Measurements from ENCODE around the gene R3HDM1. TPM values are rescaled to one million over a fixed set of nuclear protein-coding genes. Genes with fewer than 3 reads are reported as not detected.
"Not testable (repeated sequence)": the region's sequence is repeated elsewhere in the genome, so short reads cannot be mapped to it uniquely, and the experiment has no call there.

R3HDM1 gene
- 25.0 TPM for total RNA-seq

DNA sequence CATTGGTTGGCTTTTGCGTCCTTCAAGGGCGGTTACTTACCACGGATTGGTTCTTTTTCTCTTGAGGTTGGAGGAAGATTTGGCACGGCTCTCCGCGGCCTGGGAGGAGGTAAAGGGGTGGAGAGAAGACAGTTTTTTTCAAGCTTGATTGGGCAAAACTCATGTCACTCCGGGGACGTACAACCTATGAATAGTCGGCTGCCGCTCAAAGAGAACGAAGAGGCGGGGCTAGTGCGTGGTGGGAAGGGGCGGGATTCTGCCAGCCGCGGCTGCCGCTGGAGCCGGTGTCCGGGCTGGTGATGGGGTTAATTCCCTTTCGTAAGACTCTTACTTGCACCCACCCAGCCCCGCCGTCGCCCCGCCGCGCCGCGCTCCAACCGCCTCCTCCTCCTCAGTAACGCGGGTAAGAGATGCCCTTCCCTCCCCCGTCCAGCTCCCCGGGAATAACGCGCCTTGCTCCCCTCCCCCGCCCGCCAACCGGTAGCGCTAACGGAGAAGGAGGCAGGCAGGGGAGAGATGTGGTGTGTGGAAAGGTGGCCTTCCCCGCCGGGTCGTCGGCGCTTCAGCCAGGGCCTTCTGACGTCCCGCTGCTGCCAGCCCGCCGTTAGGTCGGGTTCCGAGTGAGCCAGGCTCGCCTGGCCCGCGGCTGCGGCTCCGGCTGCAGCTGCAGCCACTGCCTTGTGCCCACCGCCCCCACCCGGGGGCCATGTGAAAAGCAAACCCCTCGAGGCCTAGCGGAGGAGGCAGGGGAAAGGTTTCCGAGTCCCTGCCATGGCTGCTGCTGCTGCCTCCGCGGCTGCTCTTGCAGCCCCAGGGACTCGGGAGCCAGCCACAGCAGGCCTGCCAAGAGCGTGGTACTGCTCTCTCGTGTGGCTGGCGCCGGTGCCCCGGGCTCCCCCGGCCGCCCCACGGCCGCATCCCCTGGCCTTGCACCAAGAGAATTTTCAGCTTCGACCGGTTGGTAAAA is at the start of gene R3HDM1:
Gene R3HDM1 (plus strand): TSS at position 254 of the 967 bp plus-strand sequence. CDS start 73,362 bp downstream, outside the sequence.
- peak; percentile 99 for DNase-seq (ENCODE audit: low spot score)

DNA sequence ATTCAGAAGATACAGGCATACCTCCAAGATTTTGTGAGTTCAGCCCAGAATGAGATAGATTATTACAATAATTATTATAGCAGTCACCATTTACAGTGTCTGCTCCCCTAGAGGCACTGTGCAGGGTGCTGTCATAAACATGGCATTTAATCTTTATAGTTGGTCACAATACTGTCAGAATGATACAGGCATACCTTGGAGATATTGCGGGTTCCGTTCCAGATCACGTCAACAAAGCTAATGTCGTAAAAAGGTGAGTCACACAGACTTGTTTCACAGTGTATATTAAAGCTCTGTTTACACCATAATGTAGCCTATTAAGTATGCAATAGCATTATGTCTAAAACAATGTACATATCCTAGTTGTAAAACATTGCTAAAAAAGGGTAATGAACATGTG is 45.8 kb upstream of the R3HDM1 start:
- no peak for DNase-seq (ENCODE audit: low spot score)

DNA sequence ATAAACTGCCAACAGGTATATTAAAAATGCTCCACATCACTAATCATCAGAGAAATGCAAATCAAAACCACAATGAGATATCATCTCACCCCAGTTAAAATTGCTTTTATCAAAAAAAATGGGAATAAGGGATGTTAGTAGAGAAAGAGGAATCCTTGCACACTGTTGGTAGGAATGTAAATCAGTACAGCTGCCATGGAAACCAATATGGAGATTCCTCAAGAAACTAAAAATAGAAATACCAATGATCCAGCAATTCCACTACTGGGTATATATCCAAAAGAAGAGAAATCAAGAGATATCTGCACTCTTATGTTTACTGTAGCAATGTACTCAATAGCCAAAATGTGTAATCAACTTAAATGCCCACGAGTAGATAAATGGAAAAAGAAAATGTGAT is 40.9 kb upstream of the R3HDM1 start:
- DNase-seq (ENCODE audit: low spot score): no peak

DNA sequence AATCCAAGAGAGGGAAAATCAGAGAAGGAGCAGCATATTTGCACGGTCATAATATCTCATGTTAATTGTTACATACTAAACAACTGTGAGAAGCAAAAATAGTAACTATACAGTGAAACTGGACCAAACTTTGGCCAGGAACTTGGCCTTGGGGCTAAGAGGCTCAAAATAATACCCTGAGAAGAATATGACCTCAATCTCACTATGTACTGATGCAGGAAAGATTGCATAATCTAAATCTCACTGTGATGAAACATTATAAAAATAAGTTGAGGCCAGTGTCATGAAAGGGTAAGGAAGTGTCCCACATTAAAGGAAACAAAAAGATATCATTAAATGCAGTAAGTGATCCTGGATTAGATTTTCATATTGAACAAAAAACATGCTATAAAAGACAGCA is 36.8 kb upstream of the R3HDM1 start:
- no peak for DNase-seq (ENCODE audit: low spot score)

DNA sequence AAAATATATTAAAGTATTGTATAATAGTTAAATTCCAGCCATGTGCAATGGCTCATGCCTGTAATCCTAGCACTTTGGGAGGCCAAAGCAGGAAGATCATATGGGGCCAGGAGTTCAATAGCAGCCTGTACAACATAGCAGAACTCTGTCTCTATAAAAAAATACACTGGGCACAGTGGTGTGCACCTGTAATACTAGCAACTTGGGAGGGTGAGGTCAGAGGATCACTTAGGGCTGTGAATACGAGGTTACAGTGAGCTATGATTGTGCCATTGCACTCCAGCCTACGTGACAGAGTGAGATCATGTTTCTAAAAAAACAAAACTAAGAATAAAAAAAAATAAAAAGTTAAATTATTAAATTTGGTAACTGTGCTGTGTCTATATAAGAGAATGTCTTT is 36.4 kb upstream of the R3HDM1 start:
- no peak for DNase-seq (ENCODE audit: low spot score)

DNA sequence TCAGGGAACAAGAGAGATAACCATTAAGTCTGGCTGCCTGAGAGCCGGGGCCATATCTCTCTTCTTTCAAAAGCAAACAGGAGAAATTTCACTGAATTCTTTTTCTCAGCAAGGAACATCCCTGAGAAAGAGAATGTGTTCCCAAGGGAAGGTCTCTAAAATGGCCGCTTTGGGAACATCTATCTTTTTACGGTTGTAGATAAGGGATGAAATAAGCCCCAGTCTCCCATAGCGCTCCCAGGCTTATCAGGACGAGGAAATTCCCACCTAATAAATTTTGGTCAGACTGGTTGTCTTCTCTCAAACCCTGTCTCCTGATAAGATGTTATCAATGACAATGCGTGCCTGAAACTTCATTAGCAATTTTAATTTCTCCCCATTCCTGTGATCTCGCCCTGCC is 32.7 kb upstream of the R3HDM1 start:
- not testable (repeated sequence) for DNase-seq (ENCODE audit: low spot score)

DNA sequence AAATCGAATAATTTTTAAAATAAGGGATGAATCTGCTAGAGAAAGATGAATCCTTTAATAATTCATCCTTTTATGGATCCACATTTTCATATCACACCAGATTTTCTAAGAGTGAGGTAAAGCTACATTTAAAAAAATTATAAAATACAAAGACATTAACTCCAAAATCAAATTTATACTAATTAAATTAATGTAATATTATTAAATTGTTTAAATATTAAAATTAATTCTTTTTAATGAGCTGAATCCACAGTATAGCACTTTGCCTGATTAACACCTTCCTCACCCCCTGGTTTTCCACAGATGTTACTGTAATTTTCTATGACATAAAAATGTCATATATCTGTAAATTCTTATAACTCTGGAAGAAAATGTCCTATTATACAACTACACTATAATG is 26.5 kb upstream of the R3HDM1 start:
- DNase-seq (ENCODE audit: low spot score): no peak

DNA sequence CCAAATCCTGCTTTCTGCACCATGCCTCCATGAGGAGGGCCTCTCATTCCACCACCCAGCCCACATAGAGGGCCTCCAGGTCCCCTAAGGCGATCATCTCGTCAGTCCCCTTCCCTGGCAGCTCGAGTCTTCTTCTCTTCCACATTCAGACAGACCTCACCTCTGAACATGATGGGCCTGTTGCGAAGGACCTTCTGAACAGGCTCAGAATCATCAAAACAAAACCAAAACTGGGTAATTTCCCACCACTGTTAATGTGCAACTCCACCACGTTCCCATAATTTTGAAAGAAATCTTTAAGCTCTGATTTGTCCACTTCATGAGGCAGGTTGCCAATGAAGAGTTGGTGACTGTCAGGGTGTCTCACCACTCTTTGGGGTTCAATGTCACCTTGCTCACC is 20.7 kb upstream of the R3HDM1 start:
- DNase-seq (ENCODE audit: low spot score): no peak

DNA sequence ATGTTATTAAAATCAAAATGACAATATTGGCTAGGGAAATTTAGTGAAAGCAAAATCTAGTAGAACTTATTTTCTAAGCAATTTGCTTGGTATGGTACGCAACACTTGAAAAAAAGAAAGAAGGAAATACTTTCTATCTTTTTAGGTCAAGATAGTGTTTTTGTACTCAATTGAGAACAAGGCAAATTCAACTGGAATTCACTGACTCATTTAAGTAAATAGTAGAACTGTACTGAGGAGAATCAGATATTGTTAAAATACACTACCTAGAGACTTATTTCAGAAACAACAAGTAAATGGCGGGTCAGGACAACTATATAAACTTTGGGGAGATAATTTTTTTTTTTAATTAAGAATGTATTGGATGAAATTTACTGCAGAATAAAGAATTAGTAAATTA is 19.2 kb upstream of the R3HDM1 start:
- DNase-seq (ENCODE audit: low spot score): no peak

DNA sequence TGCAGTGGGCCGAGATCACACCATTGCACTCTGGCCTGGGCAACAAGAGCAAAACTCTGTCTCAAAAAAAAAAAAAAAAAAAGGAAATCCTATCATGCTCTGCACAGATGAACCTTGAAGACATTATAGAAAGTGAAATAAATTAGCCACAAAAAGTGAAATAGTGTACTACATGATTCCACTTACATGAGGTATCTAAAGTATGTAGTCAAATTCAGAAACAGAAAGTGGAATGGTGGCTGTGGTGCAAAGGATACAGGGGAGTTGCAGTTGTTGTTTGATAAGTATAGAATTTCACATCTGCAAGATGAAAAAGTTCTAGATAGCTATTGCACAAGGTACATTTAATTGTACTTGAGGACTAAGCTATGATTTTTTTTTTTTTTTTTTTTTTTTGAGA is 5.5 kb upstream of the R3HDM1 start:
- no peak for DNase-seq (ENCODE audit: low spot score)

DNA sequence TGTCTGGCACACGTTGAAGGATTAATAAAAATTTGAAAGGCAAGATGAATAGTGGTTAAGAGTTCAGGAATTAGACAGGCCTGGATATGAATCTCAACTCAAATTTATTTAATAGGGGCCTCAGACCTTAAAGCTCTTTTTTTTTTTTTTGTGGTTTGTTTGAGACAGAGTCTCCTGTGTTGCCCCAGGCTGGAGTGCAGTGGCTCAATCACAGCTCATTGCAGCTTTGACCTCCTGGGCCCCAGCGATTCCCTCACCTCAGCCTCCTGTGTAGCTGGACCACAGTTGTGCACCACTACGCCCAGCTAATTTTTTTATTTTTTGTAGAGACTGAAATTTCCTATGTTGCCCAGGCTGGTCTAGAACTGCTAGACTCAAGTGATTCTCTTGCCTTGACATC is 3.3 kb upstream of the R3HDM1 start:
- DNase-seq (ENCODE audit: low spot score): no peak

DNA sequence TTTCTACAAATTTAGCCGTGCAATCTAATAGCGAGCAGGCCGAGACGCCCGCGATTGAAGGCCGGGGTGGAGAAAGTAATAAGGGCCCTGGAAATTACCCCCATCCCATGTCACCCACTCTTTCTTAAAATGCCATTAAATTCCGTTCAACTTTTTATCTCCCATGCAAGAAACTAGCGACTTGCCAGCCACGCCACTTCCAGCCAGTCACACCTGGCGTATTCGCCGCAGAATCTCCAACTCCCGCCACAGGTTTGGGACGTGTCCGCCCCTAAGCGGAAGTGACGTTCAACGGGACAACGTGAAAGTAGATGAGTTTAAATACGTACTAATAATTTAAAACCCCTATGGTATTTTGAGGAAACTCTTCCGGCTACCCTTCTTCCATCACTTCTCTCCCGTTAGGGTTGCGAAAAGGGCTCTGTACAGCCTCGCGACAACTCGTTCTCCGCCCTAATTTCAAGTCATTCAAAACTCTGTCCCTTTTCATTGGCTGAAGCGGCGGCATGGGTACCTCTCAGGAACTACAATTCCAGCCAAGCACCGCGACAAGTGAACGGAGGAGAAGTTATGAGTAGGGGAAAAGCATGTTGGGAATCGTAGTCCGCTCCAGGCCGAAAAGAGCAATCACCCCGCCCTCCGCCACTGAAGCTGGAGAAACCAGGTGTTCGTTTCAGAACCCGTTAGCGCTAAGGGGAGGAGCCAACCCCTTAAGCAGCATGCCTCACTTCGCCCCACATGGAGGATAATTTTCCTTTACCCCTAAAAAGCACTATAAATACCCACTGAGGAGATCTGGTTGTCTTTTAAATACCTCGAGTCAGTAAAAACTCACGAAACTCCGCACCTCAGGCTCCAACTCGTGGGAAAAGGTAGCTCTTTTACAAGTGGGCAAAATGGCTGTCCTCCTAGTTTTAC is 712 bp upstream of the R3HDM1 start, which contains the start of gene ZRANB3:
Gene ZRANB3 (minus strand): TSS at position 906 of the 918 bp plus-strand sequence.
- DNase-seq (ENCODE audit: low spot score): peak; percentile 96

DNA sequence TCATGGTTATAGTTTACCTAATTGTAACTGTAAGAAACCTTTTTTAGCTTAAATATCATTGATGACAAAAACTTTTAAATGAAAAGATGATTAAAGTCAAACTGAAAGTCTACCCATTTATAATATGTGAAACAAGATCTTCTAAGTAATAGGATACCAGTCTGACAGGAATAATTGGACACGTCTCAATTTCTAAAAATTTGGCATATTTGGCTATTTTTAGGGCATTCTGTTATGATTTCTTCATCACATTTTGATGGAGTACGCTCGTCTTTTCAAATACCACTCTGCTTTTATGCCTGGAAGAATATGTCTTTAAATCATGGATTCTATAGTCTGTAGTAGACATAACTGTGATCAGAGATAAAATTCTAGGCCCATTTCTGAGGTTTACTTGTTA is 1.3 kb downstream of the R3HDM1 start:
- DNase-seq (ENCODE audit: low spot score): no peak

DNA sequence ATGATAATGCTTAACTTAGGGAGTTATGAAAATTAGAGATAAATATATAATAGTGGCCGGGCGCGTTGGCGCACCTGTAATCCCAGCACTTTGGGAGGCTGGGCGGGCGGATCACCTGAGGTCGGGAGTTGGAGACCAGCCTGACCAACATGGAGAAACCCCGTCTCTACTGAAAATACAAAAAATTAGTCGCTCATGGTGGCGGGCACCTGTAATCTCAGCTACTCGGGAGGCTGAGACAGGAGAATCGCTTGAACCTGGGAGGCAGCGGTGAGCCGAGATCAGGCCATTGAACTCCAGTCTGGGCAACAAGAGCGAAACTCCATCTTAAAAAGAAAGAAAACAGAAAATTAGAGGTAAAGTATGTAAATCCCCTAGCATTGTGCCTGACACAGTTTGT is 2.3 kb downstream of the R3HDM1 start:
- DNase-seq (ENCODE audit: low spot score): not testable (repeated sequence)

DNA sequence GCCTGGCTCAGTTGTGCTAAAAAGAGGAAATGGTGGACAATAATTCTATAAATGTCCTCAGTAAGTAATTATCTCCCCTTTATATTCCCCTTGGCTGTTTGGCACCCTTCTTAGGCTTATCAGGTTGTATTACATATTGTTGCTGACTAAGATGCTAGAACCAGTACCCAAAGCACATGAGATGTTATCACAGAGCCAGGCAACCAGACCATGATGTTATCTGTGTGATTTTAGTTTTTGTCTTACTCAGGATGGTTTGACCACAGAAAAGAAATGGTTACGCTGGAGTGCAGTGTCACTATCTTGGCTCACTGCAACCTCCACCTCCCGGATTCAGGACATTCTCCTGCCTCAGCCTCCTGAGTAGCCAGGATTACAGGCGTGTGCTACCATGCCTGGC is 15.2 kb downstream of the R3HDM1 start:
- DNase-seq (ENCODE audit: low spot score): no peak

DNA sequence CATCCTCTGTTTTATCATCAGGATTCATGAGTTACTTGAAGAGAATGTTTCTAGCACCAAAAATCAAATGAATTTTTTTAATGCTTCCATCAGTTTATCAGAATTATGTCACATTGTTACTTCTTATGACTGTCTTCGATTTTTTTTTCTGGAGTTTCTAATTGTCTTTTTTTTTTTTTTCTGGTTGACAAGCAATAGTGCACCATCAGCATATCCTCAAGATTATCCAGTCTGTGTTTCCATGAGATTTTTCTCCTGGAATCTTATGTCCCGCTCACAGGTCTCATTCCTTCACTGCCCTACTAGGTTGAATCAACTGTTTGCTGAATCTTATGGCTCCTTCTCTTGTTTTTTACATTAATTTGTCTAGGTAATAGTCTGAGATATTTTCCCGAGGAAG is 16.0 kb downstream of the R3HDM1 start:
- DNase-seq (ENCODE audit: low spot score): no peak

DNA sequence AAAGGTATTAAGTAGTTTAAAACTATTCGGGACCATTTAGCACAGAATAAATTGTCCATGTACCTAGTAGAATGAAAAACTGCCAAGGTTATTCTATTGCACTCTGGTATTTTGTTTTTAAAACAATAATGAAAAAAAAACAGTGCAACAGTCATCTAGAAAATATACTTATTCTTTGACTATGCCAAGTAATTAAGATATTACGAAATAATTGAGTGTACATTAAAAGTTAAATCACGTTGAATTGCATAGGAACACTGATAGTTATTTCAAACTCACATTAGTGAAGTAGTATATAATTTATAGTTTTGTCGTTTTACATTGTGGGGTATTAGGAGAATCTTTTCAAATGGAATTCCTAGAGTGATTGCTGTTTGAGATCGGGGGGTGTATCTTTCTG is 20.1 kb downstream of the R3HDM1 start:
- DNase-seq (ENCODE audit: low spot score): no peak

DNA sequence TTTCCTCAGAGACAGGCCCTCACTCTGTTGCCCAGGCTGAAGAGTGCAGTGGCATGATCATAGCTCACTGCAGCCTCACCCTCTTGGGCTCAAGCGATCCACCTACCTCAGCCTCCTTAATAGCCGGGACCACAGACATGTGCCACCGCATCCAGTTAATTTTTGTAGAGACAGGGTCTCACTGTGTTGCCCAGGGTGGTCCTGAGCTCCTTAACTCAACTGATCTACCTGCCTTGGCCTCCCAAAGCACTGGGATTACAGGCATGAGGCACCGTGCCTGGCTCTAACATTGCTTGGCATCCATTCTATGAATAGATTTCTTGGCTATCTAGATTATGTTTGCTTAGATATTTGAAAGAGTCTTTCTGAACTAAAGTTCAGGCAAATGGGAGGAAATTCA is 21.6 kb downstream of the R3HDM1 start:
- DNase-seq (ENCODE audit: low spot score): no peak

DNA sequence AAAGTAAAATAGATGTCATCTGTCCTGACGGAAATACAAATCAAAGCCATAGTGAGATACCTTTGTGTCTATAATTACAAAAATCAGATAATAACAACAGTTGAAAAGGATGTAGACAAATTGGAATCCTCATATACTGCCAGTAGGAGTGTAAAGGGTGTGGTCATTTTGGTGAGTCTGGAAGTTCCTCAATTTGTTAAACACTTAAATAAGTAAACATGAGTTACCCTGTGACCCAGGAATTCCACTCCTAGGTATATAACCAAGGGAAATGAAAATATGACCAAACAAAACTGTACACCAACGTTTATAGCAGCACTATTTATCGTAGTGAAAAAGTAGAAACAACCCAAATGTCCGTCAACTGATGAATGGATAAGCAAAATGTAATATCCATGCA is 24.0 kb downstream of the R3HDM1 start:
- DNase-seq (ENCODE audit: low spot score): no peak

DNA sequence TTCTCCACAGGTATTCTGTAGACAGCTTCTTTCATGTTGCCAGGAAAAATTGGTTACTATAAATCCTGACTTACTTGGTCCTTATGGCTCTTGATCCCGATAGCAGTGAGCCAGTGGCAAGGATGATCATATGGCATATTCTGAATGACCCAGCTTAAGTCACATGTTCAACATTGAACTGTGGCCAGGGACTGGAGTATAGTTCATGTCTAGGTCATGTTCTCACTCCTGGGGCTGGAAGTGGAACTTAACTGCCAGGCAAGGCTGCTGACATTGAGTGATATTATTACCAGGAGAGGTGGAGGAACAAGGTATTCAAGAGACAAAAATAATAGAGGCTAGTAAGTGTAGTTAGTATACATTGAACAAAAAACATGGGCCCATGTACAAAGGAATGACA is 26.2 kb downstream of the R3HDM1 start:
- no peak for DNase-seq (ENCODE audit: low spot score)

DNA sequence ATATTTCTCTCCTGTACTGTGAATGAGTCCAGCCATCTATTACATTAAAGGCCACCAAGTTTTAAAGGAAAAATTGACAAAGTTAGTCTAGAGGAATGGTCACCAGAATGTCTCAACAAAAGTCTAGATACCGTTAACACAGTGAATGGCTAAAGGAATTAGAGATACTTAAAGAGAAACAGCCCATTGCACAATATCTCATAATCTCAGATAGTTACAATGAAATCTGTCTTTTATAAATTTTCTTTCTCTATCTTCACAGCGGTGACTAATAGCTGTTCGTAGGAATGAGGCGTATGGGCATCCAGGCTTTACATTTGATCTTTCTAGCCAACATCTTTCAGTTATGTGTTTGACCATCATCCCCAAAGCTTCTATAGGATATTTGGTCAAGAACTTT is 30.6 kb downstream of the R3HDM1 start:
- no peak for DNase-seq (ENCODE audit: low spot score)

DNA sequence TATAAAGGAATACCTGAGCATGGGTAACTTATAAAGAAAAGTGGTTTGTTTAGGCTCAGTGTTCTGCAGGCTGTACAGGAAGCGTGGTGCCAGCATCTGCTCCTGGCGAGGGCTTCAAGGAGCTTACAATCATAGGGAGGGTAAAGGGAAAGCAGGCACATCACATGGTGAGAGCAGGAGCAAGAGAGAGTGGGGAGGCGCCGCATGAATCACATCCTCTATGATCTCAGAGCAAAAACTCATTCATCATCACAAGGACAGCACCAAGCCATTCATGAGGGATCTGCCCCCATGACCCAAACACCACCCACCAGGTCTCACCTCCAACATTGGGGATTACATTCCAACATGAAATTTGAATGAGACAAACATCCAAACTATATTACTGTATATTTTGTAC is 32.5 kb downstream of the R3HDM1 start:
- DNase-seq (ENCODE audit: low spot score): no peak

DNA sequence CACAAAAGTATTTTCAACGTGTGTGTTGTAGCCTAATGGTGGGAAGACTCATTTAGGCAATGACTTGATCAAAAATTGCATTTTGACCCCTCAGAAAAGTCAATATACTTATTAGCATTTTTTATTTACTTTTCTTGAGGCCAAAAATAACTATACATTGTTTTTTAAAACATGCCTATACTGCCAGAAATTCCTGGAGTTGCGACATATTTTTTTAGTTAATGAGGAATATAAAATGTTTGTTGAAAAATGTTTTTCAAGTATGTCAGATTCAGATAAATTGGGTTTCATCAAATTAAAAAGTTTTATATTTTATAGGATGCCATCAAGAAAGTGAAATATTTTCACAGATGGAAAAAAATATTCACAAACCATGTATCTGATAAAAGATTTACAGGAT is 39.6 kb downstream of the R3HDM1 start:
- DNase-seq (ENCODE audit: low spot score): no peak
